Measurements from ENCODE around the gene SMARCA2. TPM values are rescaled to one million over a fixed set of nuclear protein-coding genes. Genes with fewer than 3 reads are reported as not detected.

The SMARCA2 gene
- total and polyA plus RNA-seq, 9 of the 15 experiments (the other 6 are each of a cell fraction or from before 2014, with no cell fraction given) = 8.0 to 34.8 (median 25.5) TPM

DNA sequence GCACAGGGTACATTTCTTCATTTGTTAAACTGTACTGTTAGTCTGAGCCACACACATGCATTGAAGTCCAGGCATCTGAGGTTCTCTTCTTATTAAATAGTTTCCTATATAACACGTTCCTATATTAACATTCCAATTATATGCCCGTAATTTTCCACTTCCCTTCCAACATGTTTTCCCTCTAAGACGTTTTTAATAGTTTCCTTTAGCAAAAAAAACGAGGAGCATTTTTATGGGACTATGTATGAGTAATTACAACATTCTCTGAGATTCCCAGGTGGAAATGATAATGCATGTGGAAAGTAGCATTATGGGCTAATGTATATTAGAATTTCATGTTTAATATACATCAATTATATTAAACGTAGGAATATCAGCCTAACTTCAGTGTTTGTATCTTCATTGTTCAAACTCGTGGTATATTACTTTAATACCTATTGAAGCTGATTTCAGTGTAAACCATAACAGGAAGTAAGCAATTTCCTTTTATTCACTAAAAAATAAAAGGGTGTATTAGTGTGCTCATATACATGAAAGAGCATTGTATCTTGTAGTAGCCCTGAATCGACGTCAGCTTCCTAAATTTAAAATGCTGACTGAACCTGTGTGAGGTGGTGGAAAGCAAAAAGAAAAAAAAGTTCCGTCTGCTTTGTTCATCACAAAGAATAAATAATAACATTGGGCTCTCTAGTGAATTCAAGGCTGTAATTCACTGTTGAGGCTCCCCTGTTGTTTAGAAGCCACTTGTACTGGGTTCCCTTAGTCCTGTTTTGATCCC, 11.3 kb downstream of the SMARCA2 start:
- CTCF ChIA-PET (ENCODE audit: low intra/inter-chr PET ratio) = no interaction called here
- H3K4me1 ChIP-seq (replicated peaks in 1 of 2; ENCODE audit: control insufficient read depth in 2 of 2, insufficient read depth in 2 of 2, low read length in 2 of 2) = peaks cover 10 to 57% of the 10 kb centered on the region in 2 experiments
- TF ChIP-seq DACH1 (IDR thresholded peaks at IDR 0.05; ENCODE audit: partially characterized antibody) (no peak), ETS2 (tag; IDR thresholded peaks at IDR 0.05; ENCODE audit: borderline replicate concordance, poor library complexity, severe bottlenecking) (no peak), SIRT6 (IDR thresholded peaks at IDR 0.05; ENCODE audit: low read depth, low read length) (no peak), POLR2B (IDR thresholded peaks at IDR 0.05; ENCODE audit: low read depth, partially characterized antibody) (no peak), COPS2 (conservative IDR thresholded peaks at IDR 0.05) (no peak), ZNF311 (CRISPR knock-in tag; IDR thresholded peaks at IDR 0.05) (no peak), HSF4 (CRISPR knock-in tag; IDR thresholded peaks at IDR 0.05; ENCODE audit: borderline replicate concordance) (no peak), KLF1 (tag; IDR thresholded peaks at IDR 0.05) (no peak), POLR2A (conservative IDR thresholded peaks at IDR 0.05) (no peak), HNRNPUL1 (IDR thresholded peaks at IDR 0.05; ENCODE audit: low read length) (no peak), MED1 (CRISPR knock-in tag; IDR thresholded peaks at IDR 0.05; ENCODE audit: borderline replicate concordance) (no peak), TBL1XR1 (IDR thresholded peaks at IDR 0.05; ENCODE audit: low read length in 2 of 2) (no peak)
- no peak overlapping the region for H3K4me3 ChIP-seq
- peaks cover 18% of the 10 kb centered on the region for H3K36me3 ChIP-seq (ENCODE audit: control insufficient read depth, insufficient read depth, low read length)
- no peaks in the 10 kb centered on the region for H4K20me1 ChIP-seq (replicated peaks; ENCODE audit: control insufficient read depth, insufficient read depth, low read length)
- no peak overlapping the region for H2AFZ ChIP-seq (ENCODE audit: low read depth, low read length)
- no peak overlapping the region for H3K4me2 ChIP-seq (ENCODE audit: insufficient read depth, low read length)
- ATAC-seq (no peak), DNase-seq (ENCODE audit: extremely low read depth in 1 of 4, low spot score in 3 of 4) (no peak), FAIRE-seq (no peak)
- intact Hi-C loops (cut with micrococcal nuclease) = no loop called here
- POLR2A ChIA-PET = no interaction called here
- H3K79me2 ChIP-seq (ENCODE audit: control insufficient read depth, insufficient read depth, low read length) = peaks cover 99% of the 10 kb centered on the region
- BruUV-seq (replicated peaks) = no TSS peak
- 58% methylated on average over 9 of the region's 9 CpGs for WGBS (ENCODE audit: insufficient coverage, low coverage, missing lambda C conversion rate)
- no peaks in the 10 kb centered on the region for H3K9me3 ChIP-seq (replicated peaks; ENCODE audit: control insufficient read depth, insufficient read depth, low read depth, low read length)
- in situ Hi-C loops (cut with MboI) = no loop called here
- H3K27me3 ChIP-seq (ENCODE audit: control insufficient read depth in 2 of 2, insufficient read depth in 2 of 2, low read length in 2 of 2) = no peaks in the 10 kb centered on the region
- H3K9ac ChIP-seq (ENCODE audit: insufficient read depth in 1 of 2, low read depth in 2 of 2, low read length in 2 of 2) = no peak overlapping the region; a peak in 1 of 4 replicates
- no peaks in the 10 kb centered on the region for H3K9me1 ChIP-seq (ENCODE audit: control insufficient read depth, insufficient read depth, low read length)
- peak overlapping the region; percentile 18; the same call in 1 of the 3 replicates for H3K27ac ChIP-seq (ENCODE audit: extremely low read depth, low read depth, low read length)

Measured in K562 (cell line).